Cardiac muscle cell (in vitro differentiated cells and primary cell): ENCODE results near the gene AGAP1. TPM values are rescaled to one million over a fixed set of nuclear protein-coding genes. Genes with fewer than 3 reads are reported as not detected.

Experiments used
- DNase-seq, 2 donors: peaks; one replicate each; pipeline versions ENCODE4 v3.0.0 to v3.0.0-alpha.2; 2010 to 2017; ENCODE audit warnings: low read depth in 1 of 2, low spot score in 1 of 2
- H3K27ac ChIP-seq: fragments of 200-600 bp; sonication (generic); 2 replicates; pipeline ENCODE4 v1.5.1; 2016
- H3K27me3 ChIP-seq: fragments of 200-600 bp; sonication (generic); 2 replicates; pipeline ENCODE4 v1.6.0; 2016; ENCODE audit warnings: control low read depth
- H3K36me3 ChIP-seq: fragments of 200-600 bp; sonication (generic); 2 replicates; pipeline ENCODE4 v1.5.1; 2016; ENCODE audit warnings: control low read depth
- H3K4me1 ChIP-seq: fragments of 200-600 bp; sonication (generic); 2 replicates; pipeline ENCODE4 v1.8.1; 2017; ENCODE audit warnings: low read depth, mild to moderate bottlenecking, mixed run types
- H3K4me3 ChIP-seq: fragments of 200-600 bp; sonication (generic); 2 replicates; pipeline ENCODE4 v1.5.1; 2016; ENCODE audit warnings: mild to moderate bottlenecking
- H3K9me3 ChIP-seq: fragments of 200-600 bp; sonication (generic); 2 replicates; pipeline ENCODE4 v1.5.1; 2017; ENCODE audit warnings: low read depth, mild to moderate bottlenecking, control low read depth
- CTCF ChIP-seq: IDR thresholded peaks from 2 replicates; pipeline ENCODE4 v1.5.1; 2012; ENCODE audit warnings: low read depth, mild to moderate bottlenecking, low read length
- polyA plus RNA-seq: library from polyadenylated mRNA; unstranded; fragments of >200 nt; fragmentation: Nextera tagmentation; extraction: Ambion mirVana; gene quantifications from 2 replicates; pipeline ENCODE4 v1.2.1, GENCODE V29; 2016
- total RNA-seq: library from RNA; depleted of rRNA; stranded (reverse); fragments of >200 nt; gene quantifications from 2 replicates; pipeline ENCODE4 v1.2.3, GENCODE V29; 2016

AGAP1 gene
- total and polyA plus RNA-seq, 2 experiments from 2014 or later = 8.6 to 38.2 TPM

GRCh38 chr2:235976516-235976915 is 482.7 kb downstream of the AGAP1 start:
- Histone ChIP-seq H3K27me3 (no peaks in the 10 kb centered on the region), H3K9me3 (no peaks in the 10 kb centered on the region), H3K4me1 (no peaks in the 10 kb centered on the region), H3K4me3 (no peak overlapping the region), H3K36me3 (no peaks in the 10 kb centered on the region), H3K27ac (no peak overlapping the region)
- no peak for TF ChIP-seq CTCF
- DNase-seq = no peak

GRCh38 chr2:235976956-235977355 is 483.1 kb downstream of the AGAP1 start:
- Histone ChIP-seq H3K9me3 (no peaks in the 10 kb centered on the region), H3K4me1 (no peaks in the 10 kb centered on the region), H3K36me3 (no peaks in the 10 kb centered on the region), H3K4me3 (no peak overlapping the region), H3K27me3 (no peaks in the 10 kb centered on the region), H3K27ac (no peak overlapping the region)
- no peak for TF ChIP-seq CTCF
- DNase-seq = no peak

GRCh38 chr2:235977445-235977844 is 483.6 kb downstream of the AGAP1 start:
- no peaks in the 10 kb centered on the region for H3K36me3 ChIP-seq
- H3K27me3 ChIP-seq = no peaks in the 10 kb centered on the region
- no peaks in the 10 kb centered on the region for H3K4me1 ChIP-seq
- no peak for DNase-seq
- no peak overlapping the region for H3K27ac ChIP-seq
- no peaks in the 10 kb centered on the region for H3K9me3 ChIP-seq
- H3K4me3 ChIP-seq = no peak overlapping the region
- no peak for TF ChIP-seq CTCF

GRCh38 chr2:235978022-235978421 is 484.2 kb downstream of the AGAP1 start:
- Histone ChIP-seq H3K27me3 (no peaks in the 10 kb centered on the region), H3K4me3 (no peak overlapping the region), H3K4me1 (no peaks in the 10 kb centered on the region), H3K36me3 (no peaks in the 10 kb centered on the region), H3K9me3 (no peaks in the 10 kb centered on the region), H3K27ac (no peak overlapping the region)
- DNase-seq = no peak
- TF ChIP-seq CTCF = no peak

GRCh38 chr2:235979037-235979436 is 485.2 kb downstream of the AGAP1 start:
- no peak for DNase-seq
- no peak overlapping the region for H3K4me3 ChIP-seq
- no peaks in the 10 kb centered on the region for H3K4me1 ChIP-seq
- no peak overlapping the region for H3K27ac ChIP-seq
- no peaks in the 10 kb centered on the region for H3K36me3 ChIP-seq
- no peaks in the 10 kb centered on the region for H3K27me3 ChIP-seq
- TF ChIP-seq CTCF = no peak
- H3K9me3 ChIP-seq = no peaks in the 10 kb centered on the region
